Measurements from ENCODE around the gene WDFY1. TPM values are rescaled to one million over a fixed set of nuclear protein-coding genes. Genes with fewer than 3 reads are reported as not detected.

WDFY1 gene, protein sequence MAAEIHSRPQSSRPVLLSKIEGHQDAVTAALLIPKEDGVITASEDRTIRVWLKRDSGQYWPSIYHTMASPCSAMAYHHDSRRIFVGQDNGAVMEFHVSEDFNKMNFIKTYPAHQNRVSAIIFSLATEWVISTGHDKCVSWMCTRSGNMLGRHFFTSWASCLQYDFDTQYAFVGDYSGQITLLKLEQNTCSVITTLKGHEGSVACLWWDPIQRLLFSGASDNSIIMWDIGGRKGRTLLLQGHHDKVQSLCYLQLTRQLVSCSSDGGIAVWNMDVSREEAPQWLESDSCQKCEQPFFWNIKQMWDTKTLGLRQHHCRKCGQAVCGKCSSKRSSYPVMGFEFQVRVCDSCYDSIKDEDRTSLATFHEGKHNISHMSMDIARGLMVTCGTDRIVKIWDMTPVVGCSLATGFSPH
- 37.0 and 54.9 TPM in 2 replicates for total RNA-seq

GRCh38 chr2:223944703-223945531 lies at the start of gene WDFY1:
WDFY1 (minus strand) TSS chr2:223945335; CDS start chr2:223945284, 51 bp downstream.

GRCh38 chr2:223957092-223957851 lies 12.1 kb upstream of the WDFY1 start, which contains the start of gene MRPL44:
MRPL44 (plus strand) TSS chr2:223957463; CDS start chr2:223957473, 10 bp downstream.

GRCh38 chr2:223837287-223838061 lies 107.7 kb downstream of the WDFY1 start, which contains the start of gene AP1S3:
AP1S3 (minus strand) TSS chr2:223837582; CDS start chr2:223837450, 132 bp downstream.

Other genes with a start within 250 kb of the WDFY1 start
- 49.8 and 75.5 TPM in 2 replicates for gene AP1S3, start 107.8 kb downstream of the WDFY1 start, total RNA-seq
- 39.1 and 42.9 TPM in 2 replicates for gene MRPL44, start 12.1 kb upstream of the WDFY1 start, total RNA-seq
- gene SERPINE2, start 94.0 kb upstream of the WDFY1 start, total RNA-seq = 53.9 and 59.4 TPM in 2 replicates